Measurements from ENCODE around the gene CCDC197.

Gene CCDC197

DNA sequence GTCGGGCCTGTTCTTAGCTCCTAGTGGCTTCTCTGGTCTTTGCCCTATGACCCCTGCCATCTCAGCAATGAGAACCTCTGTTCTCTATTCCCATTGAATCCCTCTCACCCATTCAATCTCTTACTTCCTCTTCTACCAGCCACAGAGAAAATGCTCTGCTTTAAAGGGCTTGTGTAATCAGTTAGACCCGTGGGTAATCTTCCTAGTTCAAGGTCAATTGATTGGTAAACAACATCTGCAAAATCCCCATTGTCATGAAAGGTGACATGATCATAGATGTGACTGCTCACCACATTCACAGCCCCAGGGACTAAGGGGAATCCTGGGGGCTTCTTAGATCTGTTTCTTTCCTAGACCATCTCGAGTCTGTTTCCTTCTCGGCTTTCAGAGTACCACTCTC lies 7.2 kb upstream of the CCDC197 start:
- no peak for ATAC-seq (ENCODE audit: insufficient read depth, low read depth)
- H3K27me3 ChIP-seq (ENCODE audit: insufficient read depth, low read length, poor library complexity): peaks cover 16% of the 10 kb centered on the region
- no peak overlapping the region for H3K4me2 ChIP-seq (ENCODE audit: insufficient read depth, low read length)

DNA sequence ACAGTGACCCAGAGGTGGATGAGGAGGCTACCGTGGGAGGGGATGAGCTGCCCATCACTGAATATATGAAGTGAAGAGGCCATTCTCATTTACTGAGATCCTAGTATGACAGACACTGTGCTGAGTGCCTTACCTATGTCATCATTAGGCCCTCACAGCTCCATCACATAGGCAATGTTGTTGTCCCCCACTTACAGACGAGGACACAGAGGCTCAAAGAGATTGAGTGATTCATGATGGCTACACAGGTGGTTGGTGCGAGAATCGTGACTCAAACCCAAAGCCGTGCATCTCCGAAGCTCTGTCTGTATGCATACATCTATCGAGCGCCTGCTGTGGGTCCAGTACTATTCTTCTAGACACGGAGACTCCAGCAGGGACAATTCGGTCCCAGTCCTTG lies 5.9 kb upstream of the CCDC197 start:
- Histone ChIP-seq H3K36me3 (ENCODE audit: insufficient read depth, low read length) (no peaks in the 10 kb centered on the region), H3K4me3 (ENCODE audit: low read depth in 1 of 2, low read length in 2 of 2) (no peak overlapping the region), H2AFZ (ENCODE audit: low read depth, low read length) (no peak overlapping the region), H3K27me3 (ENCODE audit: insufficient read depth, low read length, poor library complexity) (peaks cover 14% of the 10 kb centered on the region), H3K27ac (ENCODE audit: low read length) (no peak overlapping the region), H3K4me1 (ENCODE audit: insufficient read depth, low read length) (no peaks in the 10 kb centered on the region), H4K20me1 (ENCODE audit: insufficient read depth, low read length) (peaks cover 10% of the 10 kb centered on the region; the same call in 1 of the 2 replicates), H3K4me2 (ENCODE audit: insufficient read depth, low read length) (no peak overlapping the region), H3K9ac (ENCODE audit: low read depth, low read length) (no peak overlapping the region), H3K79me2 (ENCODE audit: insufficient read depth, low read length) (no peaks in the 10 kb centered on the region), H3K9me3 (ENCODE audit: insufficient read depth, low read length, severe bottlenecking) (no peaks in the 10 kb centered on the region)
- TF ChIP-seq, protein P1, sequence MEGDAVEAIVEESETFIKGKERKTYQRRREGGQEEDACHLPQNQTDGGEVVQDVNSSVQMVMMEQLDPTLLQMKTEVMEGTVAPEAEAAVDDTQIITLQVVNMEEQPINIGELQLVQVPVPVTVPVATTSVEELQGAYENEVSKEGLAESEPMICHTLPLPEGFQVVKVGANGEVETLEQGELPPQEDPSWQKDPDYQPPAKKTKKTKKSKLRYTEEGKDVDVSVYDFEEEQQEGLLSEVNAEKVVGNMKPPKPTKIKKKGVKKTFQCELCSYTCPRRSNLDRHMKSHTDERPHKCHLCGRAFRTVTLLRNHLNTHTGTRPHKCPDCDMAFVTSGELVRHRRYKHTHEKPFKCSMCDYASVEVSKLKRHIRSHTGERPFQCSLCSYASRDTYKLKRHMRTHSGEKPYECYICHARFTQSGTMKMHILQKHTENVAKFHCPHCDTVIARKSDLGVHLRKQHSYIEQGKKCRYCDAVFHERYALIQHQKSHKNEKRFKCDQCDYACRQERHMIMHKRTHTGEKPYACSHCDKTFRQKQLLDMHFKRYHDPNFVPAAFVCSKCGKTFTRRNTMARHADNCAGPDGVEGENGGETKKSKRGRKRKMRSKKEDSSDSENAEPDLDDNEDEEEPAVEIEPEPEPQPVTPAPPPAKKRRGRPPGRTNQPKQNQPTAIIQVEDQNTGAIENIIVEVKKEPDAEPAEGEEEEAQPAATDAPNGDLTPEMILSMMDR (IDR thresholded peaks at IDR 0.05; ENCODE audit: borderline replicate concordance, extremely low read depth, low read length, poor library complexity, severe bottlenecking): no peak
- TF ChIP-seq EZH2 (IDR thresholded peaks at IDR 0.05; ENCODE audit: borderline replicate concordance, low read depth, low read length, severe bottlenecking): no peak
- no peak for DNase-seq
- no peak for ATAC-seq (ENCODE audit: insufficient read depth, low read depth)

More for the DNA sequence above, 7.2 kb upstream of the CCDC197 start:
- no peaks in the 10 kb centered on the region for H3K4me1 ChIP-seq (ENCODE audit: insufficient read depth, low read length)
- H3K79me2 ChIP-seq (ENCODE audit: insufficient read depth, low read length): no peaks in the 10 kb centered on the region
- peaks cover 10% of the 10 kb centered on the region; the same call in 1 of the 2 replicates for H4K20me1 ChIP-seq (ENCODE audit: insufficient read depth, low read length)
- TF ChIP-seq, protein P1 (IDR thresholded peaks at IDR 0.05; ENCODE audit: borderline replicate concordance, extremely low read depth, low read length, poor library complexity, severe bottlenecking): no peak
- no peak for TF ChIP-seq EZH2 (IDR thresholded peaks at IDR 0.05; ENCODE audit: borderline replicate concordance, low read depth, low read length, severe bottlenecking)
- H3K36me3 ChIP-seq (ENCODE audit: insufficient read depth, low read length): no peaks in the 10 kb centered on the region
- no peak overlapping the region for H2AFZ ChIP-seq (ENCODE audit: low read depth, low read length)
- DNase-seq: no peak
- H3K9me3 ChIP-seq (ENCODE audit: insufficient read depth, low read length, severe bottlenecking): no peaks in the 10 kb centered on the region
- no peak overlapping the region for H3K4me3 ChIP-seq (ENCODE audit: low read depth in 1 of 2, low read length in 2 of 2)
- H3K27ac ChIP-seq (ENCODE audit: low read length): no peak overlapping the region
- H3K9ac ChIP-seq (ENCODE audit: low read depth, low read length): no peak overlapping the region

DNA sequence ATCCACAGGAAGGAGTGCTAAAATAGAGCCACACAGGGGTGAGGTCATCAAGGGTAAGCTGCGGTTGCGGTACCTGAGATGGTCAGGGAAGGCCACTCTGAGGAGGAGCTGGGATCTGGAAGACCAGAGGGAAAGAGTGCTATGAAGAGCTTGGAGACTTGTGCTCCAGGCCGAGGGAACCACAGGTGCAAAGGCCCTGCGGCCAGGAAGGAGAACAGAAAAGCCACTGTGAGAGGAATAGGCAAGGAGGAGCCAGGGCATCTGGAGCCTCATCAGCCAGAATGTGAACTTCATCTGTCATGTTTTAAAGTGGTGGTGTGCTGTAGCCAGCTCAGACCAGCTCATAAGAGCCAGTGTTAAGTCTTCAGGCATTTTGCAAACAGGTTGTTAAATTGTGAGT lies 5.5 kb upstream of the CCDC197 start:
- Histone ChIP-seq H3K79me2 (ENCODE audit: insufficient read depth, low read length) (no peaks in the 10 kb centered on the region), H3K36me3 (ENCODE audit: insufficient read depth, low read length) (no peaks in the 10 kb centered on the region), H3K4me1 (ENCODE audit: insufficient read depth, low read length) (no peaks in the 10 kb centered on the region), H3K4me2 (ENCODE audit: insufficient read depth, low read length) (no peak overlapping the region), H3K9me3 (ENCODE audit: insufficient read depth, low read length, severe bottlenecking) (no peaks in the 10 kb centered on the region), H3K4me3 (ENCODE audit: low read depth in 1 of 2, low read length in 2 of 2) (no peak overlapping the region), H3K9ac (ENCODE audit: low read depth, low read length) (no peak overlapping the region), H2AFZ (ENCODE audit: low read depth, low read length) (no peak overlapping the region), H3K27ac (ENCODE audit: low read length) (no peak overlapping the region), H3K27me3 (ENCODE audit: insufficient read depth, low read length, poor library complexity) (peaks cover 14% of the 10 kb centered on the region), H4K20me1 (ENCODE audit: insufficient read depth, low read length) (peaks cover 10% of the 10 kb centered on the region; the same call in 1 of the 2 replicates)
- ATAC-seq (ENCODE audit: insufficient read depth, low read depth) (no peak), DNase-seq (no peak)
- TF ChIP-seq, protein P1 (IDR thresholded peaks at IDR 0.05; ENCODE audit: borderline replicate concordance, extremely low read depth, low read length, poor library complexity, severe bottlenecking): no peak
- no peak for TF ChIP-seq EZH2 (IDR thresholded peaks at IDR 0.05; ENCODE audit: borderline replicate concordance, low read depth, low read length, severe bottlenecking)

DNA sequence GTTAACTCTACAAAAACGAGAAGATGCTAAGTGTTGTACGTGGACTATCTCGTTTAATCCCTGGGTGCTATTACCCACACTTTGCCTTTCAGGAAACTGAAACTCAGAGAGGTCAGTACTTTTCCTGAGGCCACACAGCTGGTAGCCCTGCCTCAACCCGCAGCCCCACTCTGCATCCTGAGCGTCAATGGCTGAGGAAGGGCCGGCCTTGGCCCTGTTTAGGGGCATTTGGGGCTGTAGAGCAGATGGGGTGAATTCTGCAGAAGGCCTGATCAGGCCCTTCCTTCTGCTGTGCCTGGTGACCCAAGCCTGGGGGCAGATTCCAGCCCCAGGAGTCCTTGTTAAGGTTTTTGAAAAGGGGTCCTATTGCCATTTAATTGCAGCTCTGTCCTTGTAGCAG lies 3.7 kb upstream of the CCDC197 start:
- no peak for TF ChIP-seq EZH2 (IDR thresholded peaks at IDR 0.05; ENCODE audit: borderline replicate concordance, low read depth, low read length, severe bottlenecking)
- TF ChIP-seq, protein P1 (IDR thresholded peaks at IDR 0.05; ENCODE audit: borderline replicate concordance, extremely low read depth, low read length, poor library complexity, severe bottlenecking): no peak
- H3K4me2 ChIP-seq (ENCODE audit: insufficient read depth, low read length): no peak overlapping the region
- peaks cover 14% of the 10 kb centered on the region for H3K27me3 ChIP-seq (ENCODE audit: insufficient read depth, low read length, poor library complexity)
- 0 out of 2 replicates have a peak, but pooled peaks cover 8% of the 10 kb centered on the region for H4K20me1 ChIP-seq (ENCODE audit: insufficient read depth, low read length)
- no peaks in the 10 kb centered on the region for H3K9me3 ChIP-seq (ENCODE audit: insufficient read depth, low read length, severe bottlenecking)
- no peak overlapping the region for H3K27ac ChIP-seq (ENCODE audit: low read length)
- no peak overlapping the region for H3K4me3 ChIP-seq (ENCODE audit: low read depth in 1 of 2, low read length in 2 of 2)
- H3K79me2 ChIP-seq (ENCODE audit: insufficient read depth, low read length): no peaks in the 10 kb centered on the region
- no peak overlapping the region for H2AFZ ChIP-seq (ENCODE audit: low read depth, low read length)
- DNase-seq (no peak), ATAC-seq (ENCODE audit: insufficient read depth, low read depth) (no peak)
- H3K4me1 ChIP-seq (ENCODE audit: insufficient read depth, low read length): no peaks in the 10 kb centered on the region
- no peak overlapping the region for H3K9ac ChIP-seq (ENCODE audit: low read depth, low read length)
- H3K36me3 ChIP-seq (ENCODE audit: insufficient read depth, low read length): no peaks in the 10 kb centered on the region

All from DND-41 (cell line).